GM18519 (cell line): ENCODE measurements around the gene CHP2.
"Not testable (repeated sequence)": the region's sequence is repeated elsewhere in the genome, so short reads cannot be mapped to it uniquely, and the experiment has no call there.

Experiments used
- ATAC-seq: cut with Tn5 transposase; IDR thresholded peaks from one replicate; pipeline ENCODE4 v1.9.1; 2021; ENCODE audit warnings: mild to moderate bottlenecking, moderate library complexity; ENCODE audit not compliant: unreplicated experiment, low FRiP score

Gene CHP2

GRCh38 chr16:23742766-23743165, 12.1 kb upstream of the CHP2 start:
- ATAC-seq = no peak

GRCh38 chr16:23745263-23745662, 9.6 kb upstream of the CHP2 start:
- no peak for ATAC-seq

- no peak for ATAC-seq
Measured at GRCh38 chr16:23748630-23749029, 6.2 kb upstream of the CHP2 start.

GRCh38 chr16:23751053-23751452, 3.8 kb upstream of the CHP2 start:
- not testable (repeated sequence) for ATAC-seq

- no peak for ATAC-seq
Measured at GRCh38 chr16:23753908-23754593, 775 bp upstream of the CHP2 start.

- no peak for ATAC-seq
Measured at GRCh38 chr16:23755484-23755809, 621 bp downstream of the CHP2 start.

- ATAC-seq = no peak
Measured at GRCh38 chr16:23757116-23757515, 2.3 kb downstream of the CHP2 start.

GRCh38 chr16:23757937-23758619, 3.3 kb downstream of the CHP2 start:
- ATAC-seq = no peak

GRCh38 chr16:23765933-23766332, 11.1 kb downstream of the CHP2 start:
- ATAC-seq = no peak

- ATAC-seq = no peak
Measured at GRCh38 chr16:23768581-23768980, 13.8 kb downstream of the CHP2 start.

- ATAC-seq = no peak
Measured at GRCh38 chr16:23771027-23771426, 16.2 kb downstream of the CHP2 start.

- no peak for ATAC-seq
Measured at GRCh38 chr16:23771642-23772041, 16.8 kb downstream of the CHP2 start.

GRCh38 chr16:23773339-23773738, 18.5 kb downstream of the CHP2 start:
- ATAC-seq = no peak

GRCh38 chr16:23781176-23781575, 26.4 kb downstream of the CHP2 start:
- no peak for ATAC-seq

GRCh38 chr16:23784811-23785447, 30.1 kb downstream of the CHP2 start:
- no peak for ATAC-seq

- ATAC-seq = no peak
Measured at GRCh38 chr16:23785842-23786241, 31.0 kb downstream of the CHP2 start.

GRCh38 chr16:23786964-23787561, 32.2 kb downstream of the CHP2 start:
- no peak for ATAC-seq

GRCh38 chr16:23788685-23789084, 33.9 kb downstream of the CHP2 start:
- ATAC-seq = no peak

- ATAC-seq = no peak
Measured at GRCh38 chr16:23795378-23795777, 40.6 kb downstream of the CHP2 start.

- ATAC-seq = no peak
Measured at GRCh38 chr16:23796941-23797340, 42.1 kb downstream of the CHP2 start.

- no peak for ATAC-seq
Measured at GRCh38 chr16:23801378-23801777, 46.6 kb downstream of the CHP2 start.

GRCh38 chr16:23802776-23803175, 48.0 kb downstream of the CHP2 start:
- ATAC-seq = no peak
